ENCODE data around the gene FGFR3. TPM values are rescaled to one million over a fixed set of nuclear protein-coding genes. Genes with fewer than 3 reads are reported as not detected.

The FGFR3 gene
- total and polyA plus RNA-seq, 9 of the 15 experiments (the other 6 are each of a cell fraction or from before 2014, with no cell fraction given): 1.2 to 60.4 (median 12.7) TPM

DNA sequence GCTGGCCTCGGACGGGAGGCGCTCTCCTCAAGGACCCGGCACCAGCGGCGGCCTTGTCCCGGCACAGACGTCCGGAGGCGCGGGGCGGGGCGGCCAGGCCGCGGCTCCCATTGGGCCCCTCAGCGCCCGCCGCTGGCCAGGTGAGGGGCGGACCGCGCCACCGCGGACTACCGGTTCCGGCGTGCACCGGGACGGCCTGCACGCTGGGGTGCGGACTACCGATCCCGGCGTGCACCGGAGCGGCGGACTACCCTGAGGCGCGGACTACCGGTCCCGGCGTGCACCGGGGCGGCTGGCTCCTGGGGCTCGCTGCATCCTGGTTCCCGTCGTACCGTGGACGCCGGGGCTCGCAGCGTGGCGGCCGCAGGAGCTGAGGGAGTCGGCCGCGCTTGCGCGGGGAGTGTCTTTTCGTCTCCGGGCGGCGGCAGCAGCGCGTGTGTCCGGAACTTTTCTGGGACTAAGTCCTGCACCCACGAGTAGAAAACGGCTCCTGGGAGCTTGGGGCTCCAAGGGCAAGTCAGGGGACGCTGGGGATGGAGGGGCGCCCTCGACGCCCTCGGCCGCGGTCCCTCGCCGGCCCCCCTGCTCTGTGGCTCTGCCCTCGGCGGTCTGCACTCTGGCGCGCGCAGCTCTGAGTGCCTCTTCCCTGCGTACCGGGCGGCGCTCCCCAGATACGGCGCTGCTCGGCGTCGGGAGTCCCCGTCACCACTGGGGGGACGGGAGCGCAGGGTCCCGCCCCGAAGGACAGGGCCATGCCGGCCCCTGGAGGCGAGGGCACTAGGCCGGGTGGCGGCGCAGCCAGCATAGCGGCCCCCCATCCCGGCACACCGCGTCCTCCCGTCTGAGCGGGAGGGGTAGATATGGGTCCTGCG, 63.2 kb downstream of the FGFR3 start, which contains the start of gene LETM1 (continued):
- TF ChIP-seq POLR3G (IDR thresholded peaks at IDR 0.05; ENCODE audit: extremely low read depth, insufficient read length, insufficient replicate concordance): no peak
- no peak for TF ChIP-seq FOXM1 (IDR thresholded peaks at IDR 0.05; ENCODE audit: low read depth)
- TF ChIP-seq FOXM1 (CRISPR knock-in tag; IDR thresholded peaks at IDR 0.05; ENCODE audit: low read depth): no peak; the same call in 1 of the 2 replicates
- no peak for TF ChIP-seq WHSC1 (IDR thresholded peaks at IDR 0.05; ENCODE audit: low read length)
- no peak for TF ChIP-seq ZNF184 (CRISPR knock-in tag; IDR thresholded peaks at IDR 0.05)
- TF ChIP-seq, protein P1, sequence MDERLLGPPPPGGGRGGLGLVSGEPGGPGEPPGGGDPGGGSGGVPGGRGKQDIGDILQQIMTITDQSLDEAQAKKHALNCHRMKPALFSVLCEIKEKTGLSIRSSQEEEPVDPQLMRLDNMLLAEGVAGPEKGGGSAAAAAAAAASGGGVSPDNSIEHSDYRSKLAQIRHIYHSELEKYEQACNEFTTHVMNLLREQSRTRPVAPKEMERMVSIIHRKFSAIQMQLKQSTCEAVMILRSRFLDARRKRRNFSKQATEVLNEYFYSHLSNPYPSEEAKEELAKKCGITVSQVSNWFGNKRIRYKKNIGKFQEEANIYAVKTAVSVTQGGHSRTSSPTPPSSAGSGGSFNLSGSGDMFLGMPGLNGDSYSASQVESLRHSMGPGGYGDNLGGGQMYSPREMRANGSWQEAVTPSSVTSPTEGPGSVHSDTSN (CRISPR knock-in tag; IDR thresholded peaks at IDR 0.05; ENCODE audit: low read depth): no peak
- TF ChIP-seq, protein P1 (tag; conservative IDR thresholded peaks at IDR 0.05; ENCODE audit: low read depth): no peak
- no peak for TF ChIP-seq ZBTB8A (IDR thresholded peaks at IDR 0.05; ENCODE audit: partially characterized antibody)
- TF ChIP-seq, protein P2, sequence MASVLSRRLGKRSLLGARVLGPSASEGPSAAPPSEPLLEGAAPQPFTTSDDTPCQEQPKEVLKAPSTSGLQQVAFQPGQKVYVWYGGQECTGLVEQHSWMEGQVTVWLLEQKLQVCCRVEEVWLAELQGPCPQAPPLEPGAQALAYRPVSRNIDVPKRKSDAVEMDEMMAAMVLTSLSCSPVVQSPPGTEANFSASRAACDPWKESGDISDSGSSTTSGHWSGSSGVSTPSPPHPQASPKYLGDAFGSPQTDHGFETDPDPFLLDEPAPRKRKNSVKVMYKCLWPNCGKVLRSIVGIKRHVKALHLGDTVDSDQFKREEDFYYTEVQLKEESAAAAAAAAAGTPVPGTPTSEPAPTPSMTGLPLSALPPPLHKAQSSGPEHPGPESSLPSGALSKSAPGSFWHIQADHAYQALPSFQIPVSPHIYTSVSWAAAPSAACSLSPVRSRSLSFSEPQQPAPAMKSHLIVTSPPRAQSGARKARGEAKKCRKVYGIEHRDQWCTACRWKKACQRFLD (CRISPR knock-in tag; IDR thresholded peaks at IDR 0.05): peak; percentile 89
- TF ChIP-seq, protein P3, sequence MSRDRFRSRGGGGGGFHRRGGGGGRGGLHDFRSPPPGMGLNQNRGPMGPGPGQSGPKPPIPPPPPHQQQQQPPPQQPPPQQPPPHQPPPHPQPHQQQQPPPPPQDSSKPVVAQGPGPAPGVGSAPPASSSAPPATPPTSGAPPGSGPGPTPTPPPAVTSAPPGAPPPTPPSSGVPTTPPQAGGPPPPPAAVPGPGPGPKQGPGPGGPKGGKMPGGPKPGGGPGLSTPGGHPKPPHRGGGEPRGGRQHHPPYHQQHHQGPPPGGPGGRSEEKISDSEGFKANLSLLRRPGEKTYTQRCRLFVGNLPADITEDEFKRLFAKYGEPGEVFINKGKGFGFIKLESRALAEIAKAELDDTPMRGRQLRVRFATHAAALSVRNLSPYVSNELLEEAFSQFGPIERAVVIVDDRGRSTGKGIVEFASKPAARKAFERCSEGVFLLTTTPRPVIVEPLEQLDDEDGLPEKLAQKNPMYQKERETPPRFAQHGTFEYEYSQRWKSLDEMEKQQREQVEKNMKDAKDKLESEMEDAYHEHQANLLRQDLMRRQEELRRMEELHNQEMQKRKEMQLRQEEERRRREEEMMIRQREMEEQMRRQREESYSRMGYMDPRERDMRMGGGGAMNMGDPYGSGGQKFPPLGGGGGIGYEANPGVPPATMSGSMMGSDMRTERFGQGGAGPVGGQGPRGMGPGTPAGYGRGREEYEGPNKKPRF (IDR thresholded peaks at IDR 0.05; ENCODE audit: low read depth, low read length): no peak
- TF ChIP-seq, protein P4, sequence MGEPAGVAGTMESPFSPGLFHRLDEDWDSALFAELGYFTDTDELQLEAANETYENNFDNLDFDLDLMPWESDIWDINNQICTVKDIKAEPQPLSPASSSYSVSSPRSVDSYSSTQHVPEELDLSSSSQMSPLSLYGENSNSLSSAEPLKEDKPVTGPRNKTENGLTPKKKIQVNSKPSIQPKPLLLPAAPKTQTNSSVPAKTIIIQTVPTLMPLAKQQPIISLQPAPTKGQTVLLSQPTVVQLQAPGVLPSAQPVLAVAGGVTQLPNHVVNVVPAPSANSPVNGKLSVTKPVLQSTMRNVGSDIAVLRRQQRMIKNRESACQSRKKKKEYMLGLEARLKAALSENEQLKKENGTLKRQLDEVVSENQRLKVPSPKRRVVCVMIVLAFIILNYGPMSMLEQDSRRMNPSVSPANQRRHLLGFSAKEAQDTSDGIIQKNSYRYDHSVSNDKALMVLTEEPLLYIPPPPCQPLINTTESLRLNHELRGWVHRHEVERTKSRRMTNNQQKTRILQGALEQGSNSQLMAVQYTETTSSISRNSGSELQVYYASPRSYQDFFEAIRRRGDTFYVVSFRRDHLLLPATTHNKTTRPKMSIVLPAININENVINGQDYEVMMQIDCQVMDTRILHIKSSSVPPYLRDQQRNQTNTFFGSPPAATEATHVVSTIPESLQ (CRISPR knock-in tag; IDR thresholded peaks at IDR 0.05): 0 out of 2 replicates have a peak, but pooled peaks have one; percentile 22
- 0 out of 2 replicates have a peak, but pooled peaks have one; percentile 9 for TF ChIP-seq RBM34 (IDR thresholded peaks at IDR 0.05; ENCODE audit: borderline replicate concordance, insufficient read depth, low read length)
